ENCODE measurements around the gene YKT6.

DNA sequence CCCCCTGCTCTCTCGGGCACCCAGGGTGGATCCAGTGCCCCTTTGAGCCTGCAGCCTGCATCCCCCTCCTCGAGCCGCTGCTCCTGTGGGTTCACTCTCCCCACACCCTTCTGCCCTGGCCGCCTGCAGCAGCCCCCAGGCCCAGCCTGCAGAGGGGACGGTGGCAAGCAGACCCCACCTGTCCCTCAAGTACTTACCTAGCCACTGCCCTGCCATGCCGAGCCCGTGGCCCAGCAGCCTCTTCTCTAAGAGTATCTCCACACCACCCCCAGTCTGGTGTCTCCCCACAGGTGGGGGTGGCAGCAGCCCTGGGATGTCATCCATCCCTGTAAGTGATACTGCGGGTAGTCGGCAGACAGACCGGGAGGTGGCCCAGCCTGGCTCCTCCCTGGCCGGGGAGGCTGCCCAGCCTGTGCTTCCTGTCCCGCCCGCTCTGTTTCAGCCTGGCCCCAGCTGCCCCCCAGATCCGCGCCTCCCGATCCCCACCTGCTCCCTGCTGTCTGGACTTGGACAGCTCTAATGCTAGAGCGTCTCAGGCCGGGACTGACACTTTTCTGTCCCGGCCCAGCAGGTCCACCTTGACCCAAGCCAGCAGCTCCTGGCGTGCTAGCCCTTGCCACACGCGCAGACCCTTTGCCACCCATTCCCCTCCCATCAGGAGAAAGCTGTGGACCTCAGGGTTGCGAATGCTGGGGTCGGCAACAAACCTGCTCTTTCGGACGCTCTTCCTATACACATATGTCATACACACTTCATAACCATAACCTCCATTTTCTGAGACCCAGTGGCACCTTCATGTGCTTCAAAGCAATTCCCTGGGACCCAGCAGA, 25.0 kb downstream of the YKT6 start:
- no peak for TF ChIP-seq CTCF (conservative IDR thresholded peaks at IDR 0.05; ENCODE audit: low read length)
- TF ChIP-seq EZH2phosphoT487 (IDR thresholded peaks at IDR 0.05; ENCODE audit: borderline replicate concordance) = no peak
